RWPE2 (cell line): ENCODE results near the gene CHST11.
A peak's percentile ranks its signal among the peaks of the same experiment; 100 is the strongest.

Experiments used
- ATAC-seq: fragments of 200-7000 bp; cut with Tn5 transposase; 3 replicates; pipeline ENCODE4 v1.9.1; 2021; ENCODE audit warnings: low read depth
- DNase-seq: peaks from one replicate; pipeline ENCODE4 v3.0.0-alpha.2; 2020; ENCODE audit warnings: low spot score
- H3K27ac ChIP-seq: fragments of 450-650 bp; 2 replicates; pipeline ENCODE4 v1.5.1; 2017; ENCODE audit warnings: mild to moderate bottlenecking; ENCODE audit not compliant: poor library complexity, severe bottlenecking
- H3K27me3 ChIP-seq: fragments of 250-450 bp; sonication (Bioruptor Pico); 2 replicates; pipeline ENCODE4 v1.5.1; 2021; ENCODE audit warnings: mild to moderate bottlenecking, moderate library complexity; ENCODE audit not compliant: insufficient read depth, poor library complexity, severe bottlenecking
- H3K36me3 ChIP-seq: fragments of 250-450 bp; sonication (Bioruptor Pico); 2 replicates; pipeline ENCODE4 v1.5.1; 2020; ENCODE audit warnings: low read depth, mild to moderate bottlenecking, moderate library complexity
- H3K4me1 ChIP-seq: fragments of 250-450 bp; sonication (Bioruptor Pico); 2 replicates; pipeline ENCODE4 v1.5.1; 2021; ENCODE audit warnings: mild to moderate bottlenecking, moderate library complexity; ENCODE audit not compliant: insufficient read depth, poor library complexity, severe bottlenecking
- H3K4me3 ChIP-seq: fragments of 250-450 bp; sonication (Bioruptor Pico); 2 replicates; pipeline ENCODE4 v1.5.1; 2021; ENCODE audit warnings: mild to moderate bottlenecking, moderate library complexity; ENCODE audit not compliant: severe bottlenecking
- H3K9me3 ChIP-seq: fragments of 250-450 bp; sonication (Bioruptor Pico); 2 replicates; pipeline ENCODE4 v1.5.1; 2021; ENCODE audit warnings: mild to moderate bottlenecking, moderate library complexity; ENCODE audit not compliant: severe bottlenecking
- CTCF ChIP-seq: fragments of 450-650 bp; IDR thresholded peaks from one replicate; pipeline ENCODE4 v1.5.1; 2017; ENCODE audit warnings: mild to moderate bottlenecking, moderate library complexity; ENCODE audit not compliant: poor library complexity, severe bottlenecking

Gene CHST11

GRCh38 chr12:104590022-104590421, 133.3 kb downstream of the CHST11 start:
- DNase-seq (no peak), ATAC-seq (no peak)
- Histone ChIP-seq H3K27me3 (no peaks in the 10 kb centered on the region), H3K9me3 (no peaks in the 10 kb centered on the region), H3K27ac (peak overlapping the region; percentile 99), H3K36me3 (no peaks in the 10 kb centered on the region), H3K4me3 (no peak overlapping the region), H3K4me1 (peaks cover 48% of the 10 kb centered on the region)
- TF ChIP-seq CTCF = no peak

GRCh38 chr12:104591257-104591885, 134.6 kb downstream of the CHST11 start:
- no peak for TF ChIP-seq CTCF

GRCh38 chr12:104593482-104593881, 136.7 kb downstream of the CHST11 start:
- DNase-seq (no peak), ATAC-seq (no peak)
- Histone ChIP-seq H3K4me3 (no peak overlapping the region), H3K4me1 (peaks cover 23% of the 10 kb centered on the region), H3K27ac (no peak overlapping the region), H3K36me3 (no peaks in the 10 kb centered on the region), H3K27me3 (no peaks in the 10 kb centered on the region), H3K9me3 (no peaks in the 10 kb centered on the region)
- TF ChIP-seq CTCF = no peak

More at GRCh38 chr12:104591257-104591885, 134.6 kb downstream of the CHST11 start:
- Histone ChIP-seq H3K36me3 (no peaks in the 10 kb centered on the region), H3K4me3 (no peak overlapping the region), H3K27ac (peak overlapping the region; percentile 99), H3K9me3 (no peaks in the 10 kb centered on the region), H3K27me3 (no peaks in the 10 kb centered on the region), H3K4me1 (peaks cover 38% of the 10 kb centered on the region)
- DNase-seq (no peak), ATAC-seq (no peak)

- ATAC-seq (peak; percentile 59; the same call in 2 of the 3 replicates), DNase-seq (no peak)
- Histone ChIP-seq H3K27me3 (no peaks in the 10 kb centered on the region), H3K27ac (peak overlapping the region; percentile 17), H3K4me3 (no peak overlapping the region), H3K36me3 (no peaks in the 10 kb centered on the region), H3K4me1 (peaks cover 7% of the 10 kb centered on the region), H3K9me3 (no peaks in the 10 kb centered on the region)
- no peak for TF ChIP-seq CTCF
Observed at GRCh38 chr12:104596134-104596799, 139.5 kb downstream of the CHST11 start.
